ENCODE measurements around the gene PLCD3.

The PLCD3 gene

GRCh38 chr17:45132320-45132571, at the start of gene PLCD3:
PLCD3 (minus strand) TSS chr17:45132515; CDS start chr17:45132410, 105 bp downstream.
- H3K4me1 ChIP-seq (ENCODE audit: insufficient read depth, low read length) = peaks cover 33% of the 10 kb centered on the region
- H2AFZ ChIP-seq (ENCODE audit: low read depth, low read length) = peak within 1 kb of the TSS; percentile 93
- H3K27me3 ChIP-seq (ENCODE audit: insufficient read depth, low read length) = no peaks in the 10 kb centered on the region
- H3K4me3 ChIP-seq (ENCODE audit: low read length) = peak within 1 kb of the TSS; percentile 68
- H3K9me3 ChIP-seq (ENCODE audit: low read length) = no peaks in the 10 kb centered on the region
- no peaks in the 10 kb centered on the region for H3K36me3 ChIP-seq (ENCODE audit: insufficient read depth, low read length)

- Histone ChIP-seq H3K27me3 (ENCODE audit: insufficient read depth, low read length) (no peaks in the 10 kb centered on the region), H3K36me3 (ENCODE audit: insufficient read depth, low read length) (no peaks in the 10 kb centered on the region), H3K4me3 (ENCODE audit: low read length) (no peak overlapping the region)
Measured at GRCh38 chr17:45177563-45177962, 45.2 kb upstream of the PLCD3 start.

DNA sequence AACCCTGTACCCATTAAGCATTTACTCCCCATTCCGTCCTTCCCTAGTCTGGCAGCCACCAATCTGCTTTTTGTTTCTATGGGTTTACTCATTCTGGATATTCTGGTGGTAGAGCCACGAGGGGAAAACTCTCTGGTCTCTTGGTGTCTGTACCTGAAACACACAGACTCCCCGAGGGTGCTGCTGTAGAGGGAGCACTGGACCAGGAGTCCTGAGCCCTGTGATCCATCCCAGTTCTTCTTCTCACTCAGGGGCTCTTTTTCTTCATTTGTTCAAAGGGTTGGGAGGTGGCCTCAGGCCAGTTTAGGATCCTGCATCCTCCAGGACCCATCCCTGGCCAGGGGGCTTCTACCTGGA, 43.4 kb upstream of the PLCD3 start:
- H3K9me3 ChIP-seq (ENCODE audit: low read length) = no peaks in the 10 kb centered on the region
- no peak overlapping the region for H3K4me3 ChIP-seq (ENCODE audit: low read length)
- no peaks in the 10 kb centered on the region for H3K36me3 ChIP-seq (ENCODE audit: insufficient read depth, low read length)
- no peaks in the 10 kb centered on the region for H3K27me3 ChIP-seq (ENCODE audit: insufficient read depth, low read length)
- H2AFZ ChIP-seq (ENCODE audit: low read depth, low read length) = no peak overlapping the region
- peaks cover 22% of the 10 kb centered on the region for H3K4me1 ChIP-seq (ENCODE audit: insufficient read depth, low read length)

More at GRCh38 chr17:45177563-45177962, 45.2 kb upstream of the PLCD3 start:
- no peaks in the 10 kb centered on the region for H3K9me3 ChIP-seq (ENCODE audit: low read length)
- no peak overlapping the region for H2AFZ ChIP-seq (ENCODE audit: low read depth, low read length)
- peaks cover 5% of the 10 kb centered on the region for H3K4me1 ChIP-seq (ENCODE audit: insufficient read depth, low read length)

- Histone ChIP-seq H3K27me3 (ENCODE audit: insufficient read depth, low read length) (no peaks in the 10 kb centered on the region), H3K9me3 (ENCODE audit: low read length) (no peaks in the 10 kb centered on the region), H2AFZ (ENCODE audit: low read depth, low read length) (peak overlapping the region; percentile 49), H3K4me1 (ENCODE audit: insufficient read depth, low read length) (peaks cover 22% of the 10 kb centered on the region), H3K36me3 (ENCODE audit: insufficient read depth, low read length) (peaks cover 7% of the 10 kb centered on the region), H3K4me3 (ENCODE audit: low read length) (no peak overlapping the region)
Measured at GRCh38 chr17:45172541-45173286, 40.4 kb upstream of the PLCD3 start.

DNA sequence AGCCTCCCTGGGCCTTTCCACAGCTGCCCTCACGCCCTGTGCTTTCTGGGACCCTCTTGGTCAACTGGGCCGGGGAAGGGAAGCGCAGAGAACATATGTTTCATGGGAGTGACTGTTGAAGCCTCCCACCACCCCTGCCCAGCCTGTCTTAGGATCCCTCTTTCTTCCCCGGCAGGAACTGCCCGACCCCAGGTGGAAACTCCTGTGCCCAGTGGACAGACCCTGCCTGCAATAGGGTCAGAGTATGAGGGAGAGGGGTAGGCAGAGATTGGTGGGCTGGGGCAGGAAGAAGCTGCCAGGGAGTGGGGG, 39.9 kb upstream of the PLCD3 start:
- Histone ChIP-seq H3K4me1 (ENCODE audit: insufficient read depth, low read length) (peaks cover 22% of the 10 kb centered on the region), H2AFZ (ENCODE audit: low read depth, low read length) (no peak overlapping the region), H3K36me3 (ENCODE audit: insufficient read depth, low read length) (peaks cover 7% of the 10 kb centered on the region), H3K27me3 (ENCODE audit: insufficient read depth, low read length) (no peaks in the 10 kb centered on the region), H3K4me3 (ENCODE audit: low read length) (no peak overlapping the region), H3K9me3 (ENCODE audit: low read length) (no peaks in the 10 kb centered on the region)

DNA sequence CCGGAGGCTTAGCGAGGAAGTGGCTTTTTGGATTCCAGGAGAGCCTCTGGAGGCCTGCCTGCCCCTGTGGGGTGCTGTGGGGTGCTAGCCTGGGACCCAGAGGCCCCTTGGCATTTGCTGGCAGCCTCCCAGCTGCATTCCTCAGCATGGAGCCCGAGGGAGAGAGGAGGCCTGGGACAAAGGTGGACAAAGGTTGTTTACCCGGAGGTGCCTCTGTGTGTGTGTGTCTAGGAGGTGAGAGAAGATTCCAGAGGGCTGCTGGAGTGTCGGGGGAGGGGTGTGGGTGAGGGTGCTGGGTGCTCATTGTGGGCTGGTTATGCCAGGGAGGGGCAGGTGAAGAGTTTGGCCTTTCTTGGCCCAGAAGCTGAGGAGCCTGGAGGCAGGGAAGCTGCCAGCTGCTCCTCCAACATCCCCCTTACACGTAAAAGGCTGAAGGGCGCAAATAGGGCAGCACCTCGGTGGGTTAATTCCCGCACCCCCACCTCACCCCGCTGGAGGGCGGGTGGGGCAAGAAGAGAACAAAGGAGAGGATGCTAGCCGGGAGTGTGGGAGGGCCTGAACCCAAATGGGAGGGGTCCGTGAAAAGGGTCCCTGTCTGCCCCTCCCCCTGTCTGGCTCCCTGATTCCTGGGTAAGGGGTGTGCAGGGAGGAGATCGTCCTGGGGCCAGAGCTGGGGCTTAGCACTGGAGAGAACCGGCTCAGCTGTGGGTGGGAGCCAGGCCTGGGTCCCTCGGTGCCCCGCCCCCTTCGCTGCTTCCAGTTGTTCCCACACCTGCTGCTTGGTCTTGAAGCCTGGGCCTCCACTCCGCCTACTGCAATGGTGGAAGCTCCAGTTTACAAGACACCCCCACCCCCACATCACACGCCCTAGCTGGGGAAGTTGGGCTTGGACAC, 39.3 kb upstream of the PLCD3 start:
- no peaks in the 10 kb centered on the region for H3K9me3 ChIP-seq (ENCODE audit: low read length)
- H2AFZ ChIP-seq (ENCODE audit: low read depth, low read length) = no peak overlapping the region
- no peaks in the 10 kb centered on the region for H3K27me3 ChIP-seq (ENCODE audit: insufficient read depth, low read length)
- peaks cover 7% of the 10 kb centered on the region for H3K36me3 ChIP-seq (ENCODE audit: insufficient read depth, low read length)
- peaks cover 22% of the 10 kb centered on the region for H3K4me1 ChIP-seq (ENCODE audit: insufficient read depth, low read length)
- H3K4me3 ChIP-seq (ENCODE audit: low read length) = no peak overlapping the region

GRCh38 chr17:45170931-45171337, 38.6 kb upstream of the PLCD3 start:
- Histone ChIP-seq H3K4me3 (ENCODE audit: low read length) (no peak overlapping the region), H2AFZ (ENCODE audit: low read depth, low read length) (no peak overlapping the region), H3K4me1 (ENCODE audit: insufficient read depth, low read length) (peaks cover 22% of the 10 kb centered on the region), H3K36me3 (ENCODE audit: insufficient read depth, low read length) (peaks cover 7% of the 10 kb centered on the region), H3K27me3 (ENCODE audit: insufficient read depth, low read length) (no peaks in the 10 kb centered on the region), H3K9me3 (ENCODE audit: low read length) (no peaks in the 10 kb centered on the region)

DNA sequence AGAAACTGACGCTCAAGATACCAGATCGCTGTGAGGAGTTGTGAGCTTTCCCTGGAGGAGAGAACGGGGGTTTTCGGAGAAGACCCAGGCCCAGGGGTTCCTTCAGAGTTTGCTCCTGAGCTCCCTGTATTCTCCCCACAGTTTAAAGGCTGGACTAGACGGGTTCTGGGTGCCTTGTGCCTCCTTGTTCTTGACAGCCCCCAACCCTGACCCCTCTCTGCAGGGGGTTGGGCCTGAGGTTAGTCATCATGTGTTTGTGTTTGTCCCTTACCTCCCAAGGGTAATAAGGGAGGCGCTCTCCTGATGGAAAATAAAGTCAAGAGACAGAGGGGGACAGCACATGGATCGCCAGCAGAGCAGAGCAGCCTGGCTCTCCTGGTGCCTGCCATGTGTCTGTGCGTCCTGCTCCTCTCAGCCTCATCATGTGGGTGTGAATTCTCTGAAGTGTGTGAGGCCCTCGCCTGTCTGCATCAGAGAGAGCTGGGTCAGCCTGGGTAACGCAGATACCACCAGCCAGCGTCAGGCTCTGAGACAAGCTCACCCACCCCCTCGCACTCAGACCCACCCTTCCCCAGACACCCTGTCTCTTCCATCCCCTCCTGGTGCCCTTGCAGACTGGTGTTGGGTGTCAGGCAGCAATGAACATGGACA, 38.1 kb upstream of the PLCD3 start:
- Histone ChIP-seq H2AFZ (ENCODE audit: low read depth, low read length) (no peak overlapping the region), H3K36me3 (ENCODE audit: insufficient read depth, low read length) (peaks cover 7% of the 10 kb centered on the region), H3K4me3 (ENCODE audit: low read length) (no peak overlapping the region), H3K4me1 (ENCODE audit: insufficient read depth, low read length) (peaks cover 22% of the 10 kb centered on the region), H3K9me3 (ENCODE audit: low read length) (no peaks in the 10 kb centered on the region), H3K27me3 (ENCODE audit: insufficient read depth, low read length) (no peaks in the 10 kb centered on the region)

DNA sequence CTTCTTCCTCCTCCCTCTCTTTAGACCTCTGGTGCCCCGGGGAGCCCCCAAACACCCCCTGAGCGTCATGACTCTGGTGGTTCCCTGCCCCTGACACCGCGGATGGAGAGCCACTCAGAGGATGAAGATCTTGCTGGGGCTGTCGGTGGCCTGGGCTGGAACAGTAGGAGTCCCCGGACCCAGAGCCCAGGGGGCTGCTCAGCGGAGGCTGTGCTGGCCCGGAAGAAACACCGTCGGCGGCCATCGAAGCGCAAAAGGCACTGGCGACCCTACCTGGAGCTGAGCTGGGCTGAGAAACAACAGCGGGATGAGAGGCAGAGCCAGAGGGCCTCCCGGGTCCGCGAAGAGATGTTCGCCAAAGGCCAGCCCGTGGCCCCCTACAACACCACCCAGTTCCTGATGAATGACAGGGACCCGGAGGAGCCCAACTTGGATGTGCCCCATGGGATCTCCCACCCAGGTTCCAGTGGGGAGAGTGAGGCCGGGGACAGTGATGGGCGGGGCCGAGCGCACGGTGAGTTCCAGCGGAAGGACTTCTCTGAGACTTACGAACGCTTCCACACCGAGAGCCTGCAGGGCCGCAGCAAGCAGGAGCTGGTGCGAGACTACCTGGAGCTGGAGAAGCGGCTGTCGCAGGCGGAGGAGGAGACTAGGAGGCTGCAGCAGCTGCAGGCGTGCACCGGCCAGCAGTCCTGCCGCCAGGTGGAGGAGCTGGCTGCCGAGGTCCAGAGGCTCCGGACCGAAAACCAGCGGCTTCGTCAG, 36.9 kb upstream of the PLCD3 start:
- peaks cover 9% of the 10 kb centered on the region for H3K36me3 ChIP-seq (ENCODE audit: insufficient read depth, low read length)
- no peaks in the 10 kb centered on the region for H3K27me3 ChIP-seq (ENCODE audit: insufficient read depth, low read length)
- no peak overlapping the region for H3K4me3 ChIP-seq (ENCODE audit: low read length)
- peaks cover 22% of the 10 kb centered on the region for H3K4me1 ChIP-seq (ENCODE audit: insufficient read depth, low read length)
- no peaks in the 10 kb centered on the region for H3K9me3 ChIP-seq (ENCODE audit: low read length)
- no peak overlapping the region for H2AFZ ChIP-seq (ENCODE audit: low read depth, low read length)

DNA sequence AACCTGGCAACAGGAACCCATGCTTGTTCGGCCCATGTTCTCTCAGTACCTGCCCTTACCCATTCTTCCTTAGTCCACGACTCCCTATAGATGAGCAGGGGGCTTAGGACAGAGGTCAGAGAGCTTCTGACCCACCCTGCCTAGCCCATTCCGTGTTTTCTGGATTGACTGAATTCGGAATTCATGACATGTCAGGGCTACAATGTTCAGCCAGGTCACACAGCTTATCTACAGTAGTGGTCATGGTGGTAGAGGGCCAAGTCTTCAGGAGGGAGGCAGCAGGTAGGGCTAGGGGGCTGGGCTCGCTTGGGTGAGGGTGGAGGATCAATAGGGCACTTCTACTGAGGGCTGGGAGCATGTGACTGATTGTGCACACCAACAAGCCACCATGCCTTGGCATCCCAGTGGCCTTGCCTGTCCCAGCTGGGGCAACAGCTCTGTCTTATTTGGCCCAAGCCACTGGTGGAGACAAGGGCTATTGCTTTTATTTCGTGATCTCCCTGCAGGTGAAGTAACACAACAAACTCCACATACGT, 32.5 kb upstream of the PLCD3 start:
- Histone ChIP-seq H3K27me3 (ENCODE audit: insufficient read depth, low read length) (no peaks in the 10 kb centered on the region), H2AFZ (ENCODE audit: low read depth, low read length) (no peak overlapping the region), H3K4me1 (ENCODE audit: insufficient read depth, low read length) (peaks cover 14% of the 10 kb centered on the region), H3K4me3 (ENCODE audit: low read length) (no peak overlapping the region), H3K36me3 (ENCODE audit: insufficient read depth, low read length) (peaks cover 9% of the 10 kb centered on the region), H3K9me3 (ENCODE audit: low read length) (no peaks in the 10 kb centered on the region)

DNA sequence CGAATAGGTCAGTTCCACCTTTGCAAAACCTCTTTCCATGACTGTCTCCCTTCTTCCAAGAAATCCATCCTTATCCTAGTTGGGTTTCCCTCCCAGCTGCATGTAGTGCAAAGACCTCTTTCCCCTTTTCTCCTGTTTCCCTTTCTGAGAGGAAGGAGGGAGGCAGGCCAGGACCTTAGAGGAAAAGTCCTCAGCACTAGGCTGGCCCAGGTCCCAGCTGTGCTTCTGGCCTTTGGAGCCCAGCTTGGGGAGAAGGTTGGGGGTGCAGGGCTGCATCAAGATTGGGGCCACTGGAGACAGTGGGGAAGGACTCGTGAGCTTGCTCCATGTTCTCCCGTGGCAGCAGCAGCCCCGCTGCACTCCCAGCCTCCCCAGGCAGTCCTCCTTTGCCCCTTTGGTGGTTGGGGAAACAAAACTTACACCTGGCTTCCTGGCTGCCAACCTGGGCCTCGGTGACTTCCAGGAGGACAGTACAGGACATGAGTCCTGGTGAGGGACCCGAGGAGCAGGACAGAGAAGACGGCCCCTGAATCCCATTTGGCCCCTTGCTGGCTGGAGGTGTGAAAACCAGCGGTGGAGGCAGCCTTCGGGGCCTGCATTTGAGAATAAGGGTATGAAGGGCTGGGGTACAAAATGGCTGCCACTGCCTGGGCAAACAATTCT, 29.8 kb upstream of the PLCD3 start:
- Histone ChIP-seq H2AFZ (ENCODE audit: low read depth, low read length) (no peak overlapping the region), H3K36me3 (ENCODE audit: insufficient read depth, low read length) (peaks cover 2% of the 10 kb centered on the region), H3K9me3 (ENCODE audit: low read length) (no peaks in the 10 kb centered on the region), H3K4me1 (ENCODE audit: insufficient read depth, low read length) (peaks cover 18% of the 10 kb centered on the region), H3K27me3 (ENCODE audit: insufficient read depth, low read length) (no peaks in the 10 kb centered on the region), H3K4me3 (ENCODE audit: low read length) (peak overlapping the region; percentile 60)

DNA sequence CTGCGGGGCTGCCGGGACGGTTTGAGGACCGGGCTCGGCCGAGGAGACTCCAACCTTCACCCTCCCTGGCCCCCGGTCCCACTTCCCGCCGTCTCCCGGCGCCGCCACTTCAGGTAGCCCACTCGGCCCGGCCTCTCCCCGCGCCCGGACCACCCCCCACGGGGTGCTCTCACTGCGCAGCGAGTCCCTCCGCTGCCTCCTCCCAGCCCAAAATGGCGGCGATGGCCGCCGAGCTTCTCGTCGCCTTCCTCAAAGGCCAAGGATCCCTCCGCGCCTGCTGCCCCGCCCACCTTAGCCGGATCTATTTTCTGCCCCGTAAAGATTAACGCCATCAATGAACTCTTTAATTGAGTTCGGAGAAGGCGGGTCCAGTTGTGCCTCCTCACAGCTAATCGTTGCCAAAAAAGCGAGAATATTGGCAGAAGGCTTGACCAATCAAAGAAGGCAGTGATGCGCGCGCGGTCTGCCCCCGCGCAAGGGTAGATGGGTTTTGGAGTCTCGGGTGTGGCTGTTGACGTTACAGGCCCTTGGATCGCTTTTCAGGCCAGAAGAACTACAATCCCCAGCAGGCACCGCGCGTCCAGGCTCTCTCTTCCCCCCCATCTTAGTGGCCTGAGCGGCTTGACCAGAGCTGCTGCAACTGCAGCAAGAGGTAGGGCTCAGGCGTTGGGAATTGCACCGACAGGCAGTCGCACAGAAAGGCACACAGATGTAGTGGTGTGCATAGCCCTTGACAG, 29.1 kb upstream of the PLCD3 start, which contains the start of gene HEXIM2:
Gene HEXIM2 (plus strand): TSS at position 588 of the 737 bp plus-strand sequence. CDS start 919 bp downstream, outside the sequence.
- H2AFZ ChIP-seq (ENCODE audit: low read depth, low read length) = peak within 1 kb of the TSS; percentile 42
- H3K36me3 ChIP-seq (ENCODE audit: insufficient read depth, low read length) = peaks cover 2% of the 10 kb centered on the region
- H3K4me1 ChIP-seq (ENCODE audit: insufficient read depth, low read length) = peaks cover 18% of the 10 kb centered on the region
- no peaks in the 10 kb centered on the region for H3K27me3 ChIP-seq (ENCODE audit: insufficient read depth, low read length)
- no peaks in the 10 kb centered on the region for H3K9me3 ChIP-seq (ENCODE audit: low read length)
- peak within 1 kb of the TSS; percentile 93 for H3K4me3 ChIP-seq (ENCODE audit: low read length)

All from neuron (in vitro differentiated cells).